Measurements from ENCODE around the gene CKAP5. TPM values are rescaled to one million over a fixed set of nuclear protein-coding genes. Genes with fewer than 3 reads are reported as not detected.
"Not testable (repeated sequence)": the region's sequence is repeated elsewhere in the genome, so short reads cannot be mapped to it uniquely, and the experiment has no call there.

CKAP5 gene
- total RNA-seq, 2 experiments from 2014 or later = 161 to 243 TPM

GRCh38 chr11:46719048-46719542 is 127.0 kb downstream of the CKAP5 start, which contains the start of gene F2:
Gene F2 (plus strand): TSS chr11:46719213. CDS start chr11:46719236, 23 bp downstream.
- Histone ChIP-seq H2AFZ (ENCODE audit: low read length) (peak within 1 kb of the TSS; percentile 60), H3K9me3 (ENCODE audit: low read length) (no peaks in the 10 kb centered on the region), H3K36me3 (ENCODE audit: insufficient read depth, low read length) (no peaks in the 10 kb centered on the region), H3K27ac (ENCODE audit: low read depth, low read length, poor library complexity, severe bottlenecking) (no peak within 1 kb of the TSS), H3K4me2 (ENCODE audit: low read length) (no peak within 1 kb of the TSS), H3K4me3 (ENCODE audit: low read depth, low read length, poor library complexity, severe bottlenecking) (no peak within 1 kb of the TSS), H3K4me1 (ENCODE audit: insufficient read depth, low read length, poor library complexity, severe bottlenecking) (peaks cover 12% of the 10 kb centered on the region), H4K20me1 (ENCODE audit: insufficient read depth, low read length) (no peaks in the 10 kb centered on the region), H3K9me2 (ENCODE audit: insufficient read depth, low read length) (no peaks in the 10 kb centered on the region), H3K79me2 (ENCODE audit: insufficient read depth, low read depth, low read length) (no peaks in the 10 kb centered on the region)
- intact Hi-C loops (cut with micrococcal nuclease; ENCODE audit: unreplicated experiment) = no loop called here
- TF ChIP-seq CTCF (conservative IDR thresholded peaks at IDR 0.05; ENCODE audit: low read length) (no peak), EZH2phosphoT487 (IDR thresholded peaks at IDR 0.05; ENCODE audit: borderline replicate concordance, low read depth, low read length) (no peak)
- ChIA-PET CTCF (ENCODE audit: unreplicated experiment) (interaction anchor here (1.0 kb wide), 1 partner anchor 735 kb away, joined by 6 read pairs; no protein-coding TSS in a partner anchor), POLR2A (interaction anchor here (0.7 kb wide), 1 partner anchor 8 kb away, joined by 3 read pairs; no protein-coding TSS in a partner anchor)
- DNase-seq (ENCODE audit: low spot score) = no peak
- BruUV-seq (replicated peaks) = no TSS peak

DNA sequence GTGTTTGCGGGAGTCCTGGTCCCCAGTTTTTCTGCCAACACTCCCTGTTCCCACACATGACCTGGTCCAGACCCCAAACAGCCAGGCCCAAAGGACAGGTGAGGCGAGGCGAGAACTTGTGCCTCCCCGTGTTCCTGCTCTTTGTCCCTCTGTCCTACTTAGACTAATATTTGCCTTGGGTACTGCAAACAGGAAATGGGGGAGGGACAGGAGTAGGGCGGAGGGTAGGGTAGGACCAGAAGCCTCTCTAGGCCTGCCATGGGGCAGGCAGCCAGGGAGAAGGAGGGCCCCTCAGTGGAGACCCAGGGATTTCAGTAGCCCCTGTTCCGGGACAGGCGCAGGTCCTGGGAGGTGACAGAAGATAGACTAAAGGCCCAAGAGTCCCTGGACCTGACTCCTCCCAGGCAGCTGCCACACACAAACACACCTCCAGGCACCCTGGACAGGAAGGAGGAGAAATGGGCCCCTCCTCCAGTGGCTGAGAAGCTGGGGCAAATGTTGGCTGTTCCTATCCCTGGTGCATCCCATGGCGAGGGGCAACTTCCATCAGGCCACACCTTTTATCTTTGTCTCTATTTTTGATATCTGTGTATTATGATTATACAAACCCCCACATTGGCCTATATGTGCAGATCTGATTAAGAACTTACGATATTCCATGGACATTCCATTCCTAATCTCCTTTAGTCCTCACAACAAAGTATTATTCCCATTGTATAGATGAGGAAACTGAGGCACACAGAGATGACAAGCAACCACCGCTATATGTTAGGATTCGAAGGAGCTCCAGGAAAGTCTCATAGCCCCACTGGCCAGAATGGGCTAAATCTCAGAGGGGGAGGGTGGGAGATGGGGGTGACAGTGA is 127.7 kb downstream of the CKAP5 start:
- no peaks in the 10 kb centered on the region for H3K9me3 ChIP-seq (ENCODE audit: low read length)
- no peak overlapping the region for H3K27ac ChIP-seq (ENCODE audit: low read depth, low read length, poor library complexity, severe bottlenecking)
- intact Hi-C loops (cut with micrococcal nuclease; ENCODE audit: unreplicated experiment) = no loop called here
- ChIA-PET CTCF (ENCODE audit: unreplicated experiment) (interaction anchor here (1.0 kb wide), 1 partner anchor 736 kb away, joined by 6 read pairs; no protein-coding TSS in a partner anchor), POLR2A (interaction anchor here (0.7 kb wide), 1 partner anchor 9 kb away, joined by 3 read pairs; no protein-coding TSS in a partner anchor)
- no peaks in the 10 kb centered on the region for H3K79me2 ChIP-seq (ENCODE audit: insufficient read depth, low read depth, low read length)
- no peaks in the 10 kb centered on the region for H3K36me3 ChIP-seq (ENCODE audit: insufficient read depth, low read length)
- no peak overlapping the region for H3K4me2 ChIP-seq (ENCODE audit: low read length)
- peak overlapping the region; percentile 41 for H2AFZ ChIP-seq (ENCODE audit: low read length)
- no peaks in the 10 kb centered on the region for H4K20me1 ChIP-seq (ENCODE audit: insufficient read depth, low read length)
- no peaks in the 10 kb centered on the region for H3K9me2 ChIP-seq (ENCODE audit: insufficient read depth, low read length)
- BruUV-seq (replicated peaks) = no TSS peak
- TF ChIP-seq EZH2phosphoT487 (IDR thresholded peaks at IDR 0.05; ENCODE audit: borderline replicate concordance, low read depth, low read length) = no peak
- TF ChIP-seq CTCF (conservative IDR thresholded peaks at IDR 0.05; ENCODE audit: low read length) = no peak
- DNase-seq (ENCODE audit: low spot score) = peak; percentile 34
- H3K4me1 ChIP-seq (ENCODE audit: insufficient read depth, low read length, poor library complexity, severe bottlenecking) = peaks cover 8% of the 10 kb centered on the region
- H3K4me3 ChIP-seq (ENCODE audit: low read depth, low read length, poor library complexity, severe bottlenecking) = no peak overlapping the region

GRCh38 chr11:46717825-46718154 is 128.3 kb downstream of the CKAP5 start:
- DNase-seq (ENCODE audit: low spot score); intact Hi-C loops (cut with micrococcal nuclease; ENCODE audit: unreplicated experiment); CTCF ChIA-PET (ENCODE audit: unreplicated experiment); H3K4me3 ChIP-seq (ENCODE audit: low read depth, low read length, poor library complexity, severe bottlenecking); H3K9me2 ChIP-seq (ENCODE audit: insufficient read depth, low read length); H3K4me1 ChIP-seq (ENCODE audit: insufficient read depth, low read length, poor library complexity, severe bottlenecking); H3K4me2 ChIP-seq (ENCODE audit: low read length); H3K79me2 ChIP-seq (ENCODE audit: insufficient read depth, low read depth, low read length); H3K27ac ChIP-seq (ENCODE audit: low read depth, low read length, poor library complexity, severe bottlenecking); H3K9me3 ChIP-seq (ENCODE audit: low read length); H3K36me3 ChIP-seq (ENCODE audit: insufficient read depth, low read length); H4K20me1 ChIP-seq (ENCODE audit: insufficient read depth, low read length); BruUV-seq (replicated peaks): not testable (repeated sequence)
- POLR2A ChIA-PET = interaction anchor here (0.8 kb wide), 1 partner anchor 86 kb away, joined by 4 read pairs; no protein-coding TSS in a partner anchor
- H2AFZ ChIP-seq (ENCODE audit: low read length) = peak overlapping the region; percentile 41
